ENCODE results near the gene HEY2. TPM values are rescaled to one million over a fixed set of nuclear protein-coding genes. Genes with fewer than 3 reads are reported as not detected.

Gene HEY2
- total and polyA plus RNA-seq, 10 of the 15 experiments (the other 5 are each of a cell fraction or from before 2014, with no cell fraction given) = 0.01 to 0.32 (median 0.08) TPM; not detected in 4

DNA sequence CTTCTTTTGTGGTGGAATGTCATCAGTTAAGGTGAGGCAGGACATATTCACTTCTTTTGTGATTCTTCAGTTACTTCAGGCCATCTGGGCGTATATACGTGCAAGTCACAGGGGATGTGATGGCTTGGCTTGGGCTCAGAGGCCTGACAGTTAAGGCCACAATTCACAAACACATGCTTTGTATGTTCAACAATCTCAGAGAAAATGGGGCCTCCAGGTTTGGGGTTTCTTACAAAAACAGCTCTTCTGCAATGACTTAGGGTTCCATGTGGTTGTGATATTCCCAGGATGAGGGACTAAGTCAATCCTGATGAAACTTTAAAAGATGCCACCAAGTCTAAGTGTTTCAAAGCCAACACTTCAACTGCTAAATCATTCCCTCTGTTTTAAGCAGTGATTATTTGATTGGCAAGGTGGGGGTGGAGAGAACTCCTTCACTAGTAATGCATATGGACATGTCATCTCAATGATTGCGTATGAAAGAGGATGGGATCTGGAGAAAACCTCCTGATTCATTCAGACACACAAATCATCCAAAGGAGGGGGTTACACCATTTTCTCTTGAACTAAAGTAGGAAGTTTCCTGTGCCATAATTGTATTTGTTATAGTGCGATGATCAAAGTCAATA, 41.7 kb upstream of the HEY2 start:
- ChIA-PET RAD21 (ENCODE audit: unreplicated experiment) (no interaction called here), POLR2A (no interaction called here)
- BruUV-seq (replicated peaks) = no TSS peak

More for the DNA sequence above, 41.7 kb upstream of the HEY2 start:
- in situ Hi-C loops (cut with MboI) (no loop called here), intact Hi-C loops (cut with micrococcal nuclease; ENCODE audit: unreplicated experiment) (no loop called here)
- no peaks in the 10 kb centered on the region for H3K36me3 ChIP-seq (ENCODE audit: control insufficient read depth in 2 of 2, insufficient read depth in 2 of 2, low read length in 1 of 2)
- no peaks in the 10 kb centered on the region for H4K20me1 ChIP-seq (ENCODE audit: control insufficient read depth, insufficient read depth)
- no peak overlapping the region for H3K4me2 ChIP-seq (ENCODE audit: control insufficient read depth, insufficient read depth)
- FAIRE-seq = no peak
- H3K4me3 ChIP-seq = no peak overlapping the region
- ChIA-PET CTCF (no interaction called here), SMC1A (ENCODE audit: uncharacterized antibody, unreplicated experiment) (no interaction called here)
- DNase-seq (ENCODE audit: low read depth, low spot score) = no peak
- H3K4me1 ChIP-seq (ENCODE audit: control insufficient read depth, insufficient read depth, low read length) = no peaks in the 10 kb centered on the region
- WGBS (ENCODE audit: insufficient coverage, insufficient replicate concordance, low lambda C conversion rate, missing lambda C conversion rate) = 53% methylated on average over 4 of the region's 4 CpGs
- H3K9ac ChIP-seq (ENCODE audit: control insufficient read depth, insufficient read depth, low read length) = no peak overlapping the region
- no peaks in the 10 kb centered on the region for H3K27me3 ChIP-seq (replicated peaks in 1 of 2; ENCODE audit: control insufficient read depth in 2 of 2, insufficient read depth in 2 of 2, low read length in 1 of 2)
- no peaks in the 10 kb centered on the region for H3K79me2 ChIP-seq (ENCODE audit: control insufficient read depth, insufficient read depth, low read length)
- TF ChIP-seq SP1 (IDR thresholded peaks at IDR 0.05; ENCODE audit: low read depth, low read length) (no peak), EP300 (IDR thresholded peaks at IDR 0.05; ENCODE audit: borderline replicate concordance in 1 of 2, control insufficient read depth in 1 of 2, low read depth in 2 of 2, low read length in 2 of 2) (no peak), ZNF622 (IDR thresholded peaks at IDR 0.05) (no peak), MEF2B (IDR thresholded peaks at IDR 0.05; ENCODE audit: partially characterized antibody, poor library complexity, severe bottlenecking) (no peak), JUNB (IDR thresholded peaks at IDR 0.05) (no peak), ZBED1 (IDR thresholded peaks at IDR 0.05; ENCODE audit: borderline replicate concordance) (no peak), KDM1A (IDR thresholded peaks at IDR 0.05; ENCODE audit: borderline replicate concordance) (no peak), ZNF24 (IDR thresholded peaks at IDR 0.05) (no peak), KLF5 (IDR thresholded peaks at IDR 0.05; ENCODE audit: partially characterized antibody) (no peak), NFYA (IDR thresholded peaks at IDR 0.05; ENCODE audit: borderline replicate concordance, low read depth, low read length) (no peak), TARDBP (IDR thresholded peaks at IDR 0.05; ENCODE audit: borderline replicate concordance) (no peak), SIN3A (IDR thresholded peaks at IDR 0.05; ENCODE audit: low read depth, low read length) (no peak), TCF12 (IDR thresholded peaks at IDR 0.05; ENCODE audit: low read depth, low read length) (no peak), GABPA (IDR thresholded peaks at IDR 0.05; ENCODE audit: low read depth) (no peak), BCL11A (IDR thresholded peaks at IDR 0.05; ENCODE audit: low read depth, low read length) (no peak)
- TF ChIP-seq, protein P1, sequence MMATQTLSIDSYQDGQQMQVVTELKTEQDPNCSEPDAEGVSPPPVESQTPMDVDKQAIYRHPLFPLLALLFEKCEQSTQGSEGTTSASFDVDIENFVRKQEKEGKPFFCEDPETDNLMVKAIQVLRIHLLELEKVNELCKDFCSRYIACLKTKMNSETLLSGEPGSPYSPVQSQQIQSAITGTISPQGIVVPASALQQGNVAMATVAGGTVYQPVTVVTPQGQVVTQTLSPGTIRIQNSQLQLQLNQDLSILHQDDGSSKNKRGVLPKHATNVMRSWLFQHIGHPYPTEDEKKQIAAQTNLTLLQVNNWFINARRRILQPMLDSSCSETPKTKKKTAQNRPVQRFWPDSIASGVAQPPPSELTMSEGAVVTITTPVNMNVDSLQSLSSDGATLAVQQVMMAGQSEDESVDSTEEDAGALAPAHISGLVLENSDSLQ (IDR thresholded peaks at IDR 0.05) = no peak
- TF ChIP-seq, protein P2, sequence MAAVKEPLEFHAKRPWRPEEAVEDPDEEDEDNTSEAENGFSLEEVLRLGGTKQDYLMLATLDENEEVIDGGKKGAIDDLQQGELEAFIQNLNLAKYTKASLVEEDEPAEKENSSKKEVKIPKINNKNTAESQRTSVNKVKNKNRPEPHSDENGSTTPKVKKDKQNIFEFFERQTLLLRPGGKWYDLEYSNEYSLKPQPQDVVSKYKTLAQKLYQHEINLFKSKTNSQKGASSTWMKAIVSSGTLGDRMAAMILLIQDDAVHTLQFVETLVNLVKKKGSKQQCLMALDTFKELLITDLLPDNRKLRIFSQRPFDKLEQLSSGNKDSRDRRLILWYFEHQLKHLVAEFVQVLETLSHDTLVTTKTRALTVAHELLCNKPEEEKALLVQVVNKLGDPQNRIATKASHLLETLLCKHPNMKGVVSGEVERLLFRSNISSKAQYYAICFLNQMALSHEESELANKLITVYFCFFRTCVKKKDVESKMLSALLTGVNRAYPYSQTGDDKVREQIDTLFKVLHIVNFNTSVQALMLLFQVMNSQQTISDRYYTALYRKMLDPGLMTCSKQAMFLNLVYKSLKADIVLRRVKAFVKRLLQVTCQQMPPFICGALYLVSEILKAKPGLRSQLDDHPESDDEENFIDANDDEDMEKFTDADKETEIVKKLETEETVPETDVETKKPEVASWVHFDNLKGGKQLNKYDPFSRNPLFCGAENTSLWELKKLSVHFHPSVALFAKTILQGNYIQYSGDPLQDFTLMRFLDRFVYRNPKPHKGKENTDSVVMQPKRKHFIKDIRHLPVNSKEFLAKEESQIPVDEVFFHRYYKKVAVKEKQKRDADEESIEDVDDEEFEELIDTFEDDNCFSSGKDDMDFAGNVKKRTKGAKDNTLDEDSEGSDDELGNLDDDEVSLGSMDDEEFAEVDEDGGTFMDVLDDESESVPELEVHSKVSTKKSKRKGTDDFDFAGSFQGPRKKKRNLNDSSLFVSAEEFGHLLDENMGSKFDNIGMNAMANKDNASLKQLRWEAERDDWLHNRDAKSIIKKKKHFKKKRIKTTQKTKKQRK (IDR thresholded peaks at IDR 0.05; ENCODE audit: low read depth, low read length) = no peak
- H3K9me3 ChIP-seq (replicated peaks; ENCODE audit: control insufficient read depth, insufficient read depth, low read length) = peaks cover 4% of the 10 kb centered on the region; the same call in 2 of the 3 replicates
- H3K27ac ChIP-seq (ENCODE audit: control insufficient read depth, insufficient read depth) = no peak overlapping the region
- no peak overlapping the region for H2AFZ ChIP-seq (ENCODE audit: control insufficient read depth, low read depth, low read length)
- ATAC-seq = no peak
